Suprapubic skin (tissue), 4 donors: ENCODE data around the gene SMAD7. TPM values are rescaled to one million over a fixed set of nuclear protein-coding genes. Genes with fewer than 3 reads are reported as not detected.

ENCODE experiments used
- DNase-seq, 2 donors: peaks; one replicate each; pipeline ENCODE4 v3.0.0-alpha.2; 2019; ENCODE audit warnings: low spot score in 2 of 2
- H3K27ac ChIP-seq: fragments of 200-600 bp; sonication (generic); one replicate; pipeline ENCODE4 v1.5.1; 2019
- H3K27me3 ChIP-seq: fragments of 200-600 bp; sonication (generic); one replicate; pipeline ENCODE4 v1.5.1; 2019
- H3K36me3 ChIP-seq: fragments of 200-600 bp; sonication (generic); one replicate; pipeline ENCODE4 v1.5.1; 2019
- H3K4me1 ChIP-seq: fragments of 200-600 bp; sonication (generic); one replicate; pipeline ENCODE4 v1.5.1; 2019
- H3K4me3 ChIP-seq: fragments of 200-600 bp; sonication (generic); one replicate; pipeline ENCODE4 v1.5.1; 2019; ENCODE audit warnings: mild to moderate bottlenecking
- H3K9me3 ChIP-seq: fragments of 200-600 bp; sonication (generic); one replicate; pipeline ENCODE4 v1.5.1; 2019
- CTCF ChIP-seq, 2 donors: fragments of 200-600 bp in 1 of 2; fragments of 450-650 bp in 1 of 2; sonication (generic) in 1 of 2; IDR thresholded peaks; one replicate each; pipeline ENCODE4 v1.5.1; 2016 to 2019; ENCODE audit warnings: antibody characterized with exemption in 2 of 2, mild to moderate bottlenecking in 1 of 2, moderate library complexity in 1 of 2
- EP300 ChIP-seq: sonication (generic); formaldehyde crosslinking; IDR thresholded peaks from one replicate; pipeline ENCODE4 v1.6.1; 2017; ENCODE audit warnings: antibody characterized with exemption
- POLR2A ChIP-seq, 2 donors: fragments of 450-650 bp; IDR thresholded peaks; one replicate each; pipeline ENCODE4 v1.6.1; 2017; ENCODE audit warnings: antibody characterized with exemption in 2 of 2, mild to moderate bottlenecking in 2 of 2, moderate library complexity in 2 of 2
- POLR2AphosphoS5 ChIP-seq, 3 donors: sonication (generic); formaldehyde crosslinking; IDR thresholded peaks; one replicate each; pipeline ENCODE4 v1.6.1; 2017; ENCODE audit warnings: antibody characterized with exemption in 3 of 3
- WGBS: methylation state at CpG from one replicate; pipeline ENCODE4 v1.1.5; 2018; 5-methylcytosine and 5-hydroxymethylcytosine counted together
- total RNA-seq, 4 donors: library from RNA; depleted of rRNA; stranded (reverse); fragments of >200 nt; gene quantifications; one replicate each; pipeline ENCODE4 v1.1.0, GENCODE V29; 2016

Gene SMAD7
- total RNA-seq, 4 donors from 2014 or later, result 19.7 to 41.6 (median 27.8) TPM

GRCh38 chr18:48904091-48904490, 46.7 kb downstream of the SMAD7 start:
- no peaks in the 10 kb centered on the region for H3K36me3 ChIP-seq
- peaks cover 4% of the 10 kb centered on the region for H3K9me3 ChIP-seq
- H3K27me3 ChIP-seq, result no peaks in the 10 kb centered on the region
- TF ChIP-seq POLR2AphosphoS5 (IDR thresholded peaks at IDR 0.05) (no peak), EP300 (no peak), CTCF (IDR thresholded peaks at IDR 0.05) (no peak), POLR2A (IDR thresholded peaks at IDR 0.05) (no peak)
- peak in 1 of 2 donors; percentile 15 for DNase-seq
- H3K4me1 ChIP-seq, result peaks cover 17% of the 10 kb centered on the region
- H3K27ac ChIP-seq, result no peak overlapping the region
- WGBS, result 96% methylated on average over 2 of the region's 2 CpGs
- no peak overlapping the region for H3K4me3 ChIP-seq

- peaks cover 4% of the 10 kb centered on the region for H3K9me3 ChIP-seq
- no peak overlapping the region for H3K4me3 ChIP-seq
- H3K36me3 ChIP-seq, result no peaks in the 10 kb centered on the region
- peak overlapping the region; percentile 63 for H3K27ac ChIP-seq
- TF ChIP-seq CTCF (IDR thresholded peaks at IDR 0.05), result no peak
- no peak for TF ChIP-seq POLR2AphosphoS5 (IDR thresholded peaks at IDR 0.05)
- no peak for TF ChIP-seq EP300
- TF ChIP-seq POLR2A (IDR thresholded peaks at IDR 0.05), result no peak
- 68% methylated on average over 8 of the region's 8 CpGs for WGBS
- peaks cover 17% of the 10 kb centered on the region for H3K4me1 ChIP-seq
- no peaks in the 10 kb centered on the region for H3K27me3 ChIP-seq
- peak in 1 of 2 donors; percentile 70 for DNase-seq
Measured at GRCh38 chr18:48902856-48903601, 47.7 kb downstream of the SMAD7 start.

- H3K27me3 ChIP-seq, result no peaks in the 10 kb centered on the region
- H3K36me3 ChIP-seq, result no peaks in the 10 kb centered on the region
- peak in 1 of 3 donors; percentile 43 for TF ChIP-seq POLR2AphosphoS5 (IDR thresholded peaks at IDR 0.05)
- TF ChIP-seq EP300, result no peak
- TF ChIP-seq CTCF (IDR thresholded peaks at IDR 0.05), result no peak
- H3K4me3 ChIP-seq, result no peak overlapping the region
- WGBS, result 56% methylated on average over 13 of the region's 27 CpGs
- peak in 1 of 2 donors; percentile 82 for DNase-seq
- peak overlapping the region; percentile 63 for H3K27ac ChIP-seq
- peaks cover 20% of the 10 kb centered on the region for H3K4me1 ChIP-seq
- H3K9me3 ChIP-seq, result peaks cover 4% of the 10 kb centered on the region
Measured at GRCh38 chr18:48902023-48902855, 48.5 kb downstream of the SMAD7 start.

GRCh38 chr18:48901145-48902022, 49.4 kb downstream of the SMAD7 start:
- Histone ChIP-seq H3K4me1 (peaks cover 21% of the 10 kb centered on the region), H3K9me3 (peaks cover 4% of the 10 kb centered on the region), H3K36me3 (no peaks in the 10 kb centered on the region), H3K27me3 (no peaks in the 10 kb centered on the region), H3K27ac (no peak overlapping the region), H3K4me3 (no peak overlapping the region)
- peak in 1 of 2 donors; percentile 22 for DNase-seq
- TF ChIP-seq POLR2AphosphoS5 (IDR thresholded peaks at IDR 0.05), result no peak
- no peak for TF ChIP-seq CTCF (IDR thresholded peaks at IDR 0.05)
- TF ChIP-seq EP300, result no peak
- TF ChIP-seq POLR2A (IDR thresholded peaks at IDR 0.05), result no peak
- 100% methylated on average over 1 of the region's 4 CpGs for WGBS
